Neural cell (in vitro differentiated cells): ENCODE results near the gene CAPN15. TPM values are rescaled to one million over a fixed set of nuclear protein-coding genes. Genes with fewer than 3 reads are reported as not detected.

Experiments used
- H2AFZ ChIP-seq: fragments of 200-600, 300-800 bp; sonication (generic), shearing (Covaris generic); 2 replicates; pipeline ENCODE4 v1.6.0; 2014; ENCODE audit warnings: low read depth, mild to moderate bottlenecking, antibody characterized with exemption, low read length, moderate library complexity
- H3F3A ChIP-seq: fragments of 200-600 bp; shearing (Covaris generic); 2 replicates; pipeline ENCODE4 v1.6.1; 2016; ENCODE audit warnings: mild to moderate bottlenecking, moderate library complexity, mixed read lengths, antibody characterized with exemption, low read length; ENCODE audit not compliant: insufficient read depth, poor library complexity, severe bottlenecking
- H3K27ac ChIP-seq: fragments of 200-600, 300-800 bp; sonication (generic), shearing (Covaris generic); 2 replicates; pipeline ENCODE4 v1.5.1; 2014; ENCODE audit warnings: mild to moderate bottlenecking, low read length, moderate library complexity
- H3K27me3 ChIP-seq: fragments of 300-800, 200-600 bp; sonication (generic), shearing (Covaris generic); 2 replicates; pipeline ENCODE4 v1.6.0; 2014; ENCODE audit warnings: mild to moderate bottlenecking, low read depth, low read length, moderate library complexity; ENCODE audit not compliant: insufficient read depth
- H3K36me3 ChIP-seq: fragments of 300-800, 200-600 bp; sonication (generic), shearing (Covaris generic); 2 replicates; pipeline ENCODE4 v1.5.1; 2014; ENCODE audit warnings: mild to moderate bottlenecking, antibody characterized with exemption, low read length, moderate library complexity; ENCODE audit not compliant: insufficient read depth
- H3K4me2 ChIP-seq: fragments of 300-800, 200-600 bp; sonication (generic), shearing (Covaris generic); 2 replicates; pipeline ENCODE4 v1.6.0; 2014; ENCODE audit warnings: mild to moderate bottlenecking, low read length
- H3K4me3 ChIP-seq: fragments of 300-800, 200-600 bp; sonication (generic), shearing (Covaris generic); 2 replicates; pipeline ENCODE4 v1.5.1; 2014; ENCODE audit warnings: mild to moderate bottlenecking, low read length, moderate library complexity
- H3K79me2 ChIP-seq: fragments of 200-600 bp; shearing (Covaris generic); replicated peaks from 2 replicates; pipeline ENCODE4 v1.6.0; 2014; ENCODE audit warnings: mild to moderate bottlenecking, low read length, moderate library complexity; ENCODE audit not compliant: insufficient read depth
- H3K9ac ChIP-seq: fragments of 300-800, 200-600 bp; sonication (generic), shearing (Covaris generic); 2 replicates; pipeline ENCODE4 v1.6.1; 2016; ENCODE audit warnings: mild to moderate bottlenecking, low read length, mixed read lengths
- H3K9me2 ChIP-seq: fragments of 200-600 bp; shearing (Covaris generic); 2 replicates; pipeline ENCODE4 v1.6.1; 2016; ENCODE audit warnings: mild to moderate bottlenecking, low read length, mixed read lengths; ENCODE audit not compliant: insufficient read depth
- H3K9me3 ChIP-seq: fragments of 200-600, 300-800 bp; sonication (generic), shearing (Covaris generic); 2 replicates; pipeline ENCODE4 v1.6.1; 2016; ENCODE audit warnings: mild to moderate bottlenecking, mixed run types, low read length, moderate library complexity, mixed read lengths
- H4K20me1 ChIP-seq: fragments of 200-600 bp; shearing (Covaris generic); 2 replicates; pipeline ENCODE4 v1.6.1; 2016; ENCODE audit warnings: mild to moderate bottlenecking, mixed run types; ENCODE audit not compliant: insufficient read depth
- CTCF ChIP-seq: fragments of 450-650 bp; IDR thresholded peaks from 2 replicates; pipeline ENCODE4 v1.5.1; 2014; ENCODE audit warnings: antibody characterized with exemption, mild to moderate bottlenecking, moderate library complexity; ENCODE audit not compliant: poor library complexity, severe bottlenecking
- EP300 ChIP-seq: fragments of 450-650 bp; conservative IDR thresholded peaks from 2 replicates; pipeline ENCODE4 v1.6.1; 2014; ENCODE audit warnings: antibody characterized with exemption, mild to moderate bottlenecking, moderate library complexity; ENCODE audit not compliant: poor library complexity, severe bottlenecking
- EZH2 ChIP-seq: fragments of 200-600, 300-800 bp; shearing (Covaris generic), sonication (generic); IDR thresholded peaks from 2 replicates; pipeline ENCODE4 v1.6.1; 2014; ENCODE audit warnings: antibody characterized with exemption, low read length, borderline replicate concordance, mild to moderate bottlenecking; ENCODE audit not compliant: insufficient read depth, poor library complexity, severe bottlenecking
- MXI1 ChIP-seq: fragments of 450-650 bp; conservative IDR thresholded peaks from 2 replicates; pipeline ENCODE4 v1.6.1; 2014; ENCODE audit warnings: antibody characterized with exemption, mild to moderate bottlenecking; ENCODE audit not compliant: poor library complexity, severe bottlenecking
- POLR2AphosphoS5 ChIP-seq: IDR thresholded peaks from 2 replicates; pipeline ENCODE4 v1.6.1; 2012
- RAD21 ChIP-seq: fragments of 450-650 bp; conservative IDR thresholded peaks from 2 replicates; pipeline ENCODE4 v1.6.1; 2014; ENCODE audit warnings: antibody characterized with exemption, mild to moderate bottlenecking, moderate library complexity
- REST ChIP-seq: IDR thresholded peaks from 2 replicates; pipeline ENCODE4 v1.6.1; 2012; ENCODE audit warnings: borderline replicate concordance
- SMC3 ChIP-seq: fragments of 450-650 bp; conservative IDR thresholded peaks from 2 replicates; pipeline ENCODE4 v1.6.1; 2014; ENCODE audit warnings: antibody characterized with exemption, mild to moderate bottlenecking, moderate library complexity; ENCODE audit not compliant: poor library complexity
- TAF1 ChIP-seq: IDR thresholded peaks from 2 replicates; pipeline ENCODE4 v1.6.1; 2012; ENCODE audit warnings: low read depth
- polyA plus RNA-seq: library from polyadenylated mRNA; depleted of rRNA; stranded (reverse); fragments of >200 nt; gene quantifications from 2 replicates; pipeline ENCODE4 v1.2.3, GENCODE V29; 2014

The CAPN15 gene
- polyA plus RNA-seq, 1 donor from 2014 or later = 11.5 TPM

- H3F3A ChIP-seq = no peaks in the 10 kb centered on the region
- H3K27ac ChIP-seq = no peak overlapping the region
- peaks cover 1% of the 10 kb centered on the region for H3K36me3 ChIP-seq
- no peak overlapping the region for H3K9ac ChIP-seq
- H3K27me3 ChIP-seq = no peaks in the 10 kb centered on the region
- H3K9me2 ChIP-seq = no peaks in the 10 kb centered on the region
- no peak overlapping the region for H2AFZ ChIP-seq
- H3K4me3 ChIP-seq = no peak overlapping the region
- TF ChIP-seq POLR2AphosphoS5 (no peak), RAD21 (no peak), TAF1 (no peak), CTCF (no peak), REST (no peak), SMC3 (no peak), MXI1 (no peak), EZH2 (no peak), EP300 (no peak)
- H3K79me2 ChIP-seq = no peaks in the 10 kb centered on the region
- no peak overlapping the region for H3K4me2 ChIP-seq
- no peaks in the 10 kb centered on the region for H3K9me3 ChIP-seq
- H4K20me1 ChIP-seq = no peaks in the 10 kb centered on the region
Observed at GRCh38 chr16:515175-515938, 12.2 kb upstream of the CAPN15 start.

GRCh38 chr16:515939-516226 is 11.6 kb upstream of the CAPN15 start:
- Histone ChIP-seq H3K36me3 (peaks cover 4% of the 10 kb centered on the region), H3K4me2 (no peak overlapping the region), H3K9me3 (no peaks in the 10 kb centered on the region), H3K9me2 (no peaks in the 10 kb centered on the region), H3K27ac (no peak overlapping the region), H2AFZ (no peak overlapping the region), H3K4me3 (no peak overlapping the region), H4K20me1 (no peaks in the 10 kb centered on the region), H3K27me3 (no peaks in the 10 kb centered on the region), H3K9ac (no peak overlapping the region), H3K79me2 (no peaks in the 10 kb centered on the region), H3F3A (no peaks in the 10 kb centered on the region)
- TF ChIP-seq REST = no peak
- no peak for TF ChIP-seq SMC3
- no peak for TF ChIP-seq POLR2AphosphoS5
- TF ChIP-seq TAF1 = no peak
- no peak for TF ChIP-seq RAD21
- no peak for TF ChIP-seq EZH2
- TF ChIP-seq EP300 = no peak
- no peak for TF ChIP-seq MXI1
- TF ChIP-seq CTCF = no peak
